Astrocyte of the cerebellum (primary cell): Measurements from ENCODE around the gene CBR1.

Source experiments
- DNase-seq: peaks from one replicate; pipeline ENCODE4 v3.0.0-alpha.2; 2011; ENCODE audit warnings: low read depth
- H3K4me3 ChIP-seq: 2 replicates; pipeline ENCODE4 v1.5.1; 2011; ENCODE audit warnings: mild to moderate bottlenecking, low read depth, low read length, moderate library complexity
- CTCF ChIP-seq: IDR thresholded peaks from 2 replicates; pipeline ENCODE4 v1.5.1; 2012; ENCODE audit warnings: low read length, low read depth, moderate library complexity, mild to moderate bottlenecking; ENCODE audit errors: missing control alignments
- in situ Hi-C: cut with HindIII; loops from 2 replicates; pipeline ENCODE4 v1.10.0; 2017; ENCODE audit warnings: low sequenced_read_pairs

Gene CBR1

GRCh38 chr21:36076878-36077655 lies 7.2 kb downstream of the CBR1 start:
- TF ChIP-seq CTCF: no peak
- no peak for DNase-seq
- in situ Hi-C loops: no loop called here
- no peak overlapping the region for H3K4me3 ChIP-seq

GRCh38 chr21:36077758-36078157 lies 7.9 kb downstream of the CBR1 start:
- in situ Hi-C loops: no loop called here
- no peak for TF ChIP-seq CTCF
- DNase-seq: no peak
- H3K4me3 ChIP-seq: no peak overlapping the region

- in situ Hi-C loops: no loop called here
- no peak overlapping the region for H3K4me3 ChIP-seq
- DNase-seq: no peak
- TF ChIP-seq CTCF: no peak
Observed at GRCh38 chr21:36079010-36079649, 9.3 kb downstream of the CBR1 start.

GRCh38 chr21:36079671-36080070 lies 9.8 kb downstream of the CBR1 start:
- no peak for DNase-seq
- H3K4me3 ChIP-seq: no peak overlapping the region
- in situ Hi-C loops: no loop called here
- no peak for TF ChIP-seq CTCF

GRCh38 chr21:36080386-36080785 lies 10.6 kb downstream of the CBR1 start:
- in situ Hi-C loops: no loop called here
- H3K4me3 ChIP-seq: no peak overlapping the region
- TF ChIP-seq CTCF: no peak
- DNase-seq: no peak

GRCh38 chr21:36082237-36082664 lies 12.4 kb downstream of the CBR1 start:
- no peak for DNase-seq
- H3K4me3 ChIP-seq: no peak overlapping the region
- in situ Hi-C loops: no loop called here
- no peak for TF ChIP-seq CTCF
